ENCODE results near the gene FADS6. TPM values are rescaled to one million over a fixed set of nuclear protein-coding genes. Genes with fewer than 3 reads are reported as not detected.

Gene FADS6
- total and polyA plus RNA-seq, 2 donors (not counting 3 experiments of a cell fraction or from before 2014, with no cell fraction given) = not detected

DNA sequence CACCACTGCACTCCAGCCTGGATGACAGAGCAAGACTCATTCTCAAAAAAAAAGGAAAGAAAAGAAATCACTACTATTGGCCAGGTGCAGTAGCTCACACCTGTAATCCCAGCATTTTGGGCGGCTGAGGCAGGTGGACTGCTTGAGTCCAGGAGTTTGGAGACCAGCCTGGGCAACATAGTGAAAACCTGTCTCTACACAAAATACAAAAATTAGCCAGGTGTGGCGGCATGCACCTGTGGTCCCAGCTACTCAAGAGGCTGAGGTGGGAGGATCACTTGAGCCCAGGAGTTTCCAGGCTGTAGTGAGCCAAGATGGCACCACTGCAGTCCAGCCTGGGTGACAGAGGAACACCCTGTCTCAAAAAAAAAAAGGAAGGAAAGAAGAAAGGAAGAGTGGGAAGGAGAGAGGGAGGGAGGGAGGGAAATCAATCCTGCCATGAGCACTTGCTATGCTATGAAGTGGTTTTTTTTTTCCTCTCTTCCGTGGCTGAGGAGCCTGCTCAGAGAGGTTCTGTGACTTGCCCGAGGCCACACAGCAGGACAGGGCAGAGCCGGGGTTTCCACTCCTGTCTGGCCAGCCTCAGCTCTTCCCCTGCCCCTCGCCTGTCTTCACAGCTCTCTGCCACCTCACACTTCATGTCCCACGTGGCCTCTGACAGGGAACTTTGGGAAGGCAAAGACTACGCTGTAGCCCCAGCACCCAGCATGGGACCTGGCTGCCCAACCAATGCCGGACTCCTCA, 44.6 kb downstream of the FADS6 start:
- Histone ChIP-seq H4K20me1 (replicated peaks; ENCODE audit: control insufficient read depth, extremely low read depth, insufficient read depth, low read length) (no peaks in the 10 kb centered on the region), H3K79me2 (ENCODE audit: control insufficient read depth, insufficient read depth, low read length) (no peaks in the 10 kb centered on the region), H3K4me3 (replicated peaks in 1 of 3; ENCODE audit: insufficient read depth in 1 of 3, low read depth in 1 of 3, low read length in 3 of 3) (no peak overlapping the region), H3K9ac (replicated peaks; ENCODE audit: extremely low read depth, insufficient read depth, low read length) (no peak overlapping the region), H3K9me3 (replicated peaks; ENCODE audit: control insufficient read depth, insufficient read depth, low read length) (no peaks in the 10 kb centered on the region), H3K9me1 (replicated peaks; ENCODE audit: control insufficient read depth, extremely low read depth, insufficient read depth, low read length) (no peaks in the 10 kb centered on the region), H3K27ac (ENCODE audit: insufficient read depth, low read depth, low read length) (no peak overlapping the region), H3K4me2 (ENCODE audit: insufficient read depth, low read length) (no peak overlapping the region), H3K27me3 (ENCODE audit: control insufficient read depth in 2 of 2, insufficient read depth in 2 of 2, low read length in 2 of 2) (peaks cover 20 to 23% of the 10 kb centered on the region in 2 experiments), H3K36me3 (ENCODE audit: control insufficient read depth in 2 of 2, extremely low read depth in 1 of 2, insufficient read depth in 2 of 2, low read length in 2 of 2) (no peaks in the 10 kb centered on the region), H3K4me1 (ENCODE audit: control insufficient read depth, extremely low read depth, insufficient read depth, low read length) (no peaks in the 10 kb centered on the region), H2AFZ (ENCODE audit: low read depth, low read length) (no peak overlapping the region)
- DNase-seq (ENCODE audit: low read depth, low spot score) (no peak), FAIRE-seq (no peak)
- POLR2A ChIA-PET = no interaction called here
- CTCF ChIA-PET = interaction anchor here (1.6 to 11.7 kb wide), 2 partner anchors 12 to 57 kb away, joined by 4 to 227 read pairs; partner anchors contain the start of gene GRIN2C
- intact Hi-C loops (cut with micrococcal nuclease) (no loop called here), dilution Hi-C loops (cut with MboI; ENCODE audit: extremely low pct_ligation_motif_present, low sequenced_read_pairs) (no loop called here)
- no peak for TF ChIP-seq POLR2AphosphoS5 (IDR thresholded peaks at IDR 0.05; ENCODE audit: insufficient read depth, low read depth, low read length)
- TF ChIP-seq, protein P1, sequence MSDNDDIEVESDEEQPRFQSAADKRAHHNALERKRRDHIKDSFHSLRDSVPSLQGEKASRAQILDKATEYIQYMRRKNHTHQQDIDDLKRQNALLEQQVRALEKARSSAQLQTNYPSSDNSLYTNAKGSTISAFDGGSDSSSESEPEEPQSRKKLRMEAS (IDR thresholded peaks at IDR 0.05; ENCODE audit: insufficient read depth, insufficient read length) = no peak
- no peak for TF ChIP-seq FOS (IDR thresholded peaks at IDR 0.05; ENCODE audit: borderline replicate concordance, insufficient read depth, low read length)
- TF ChIP-seq JUN (IDR thresholded peaks at IDR 0.05; ENCODE audit: borderline replicate concordance, insufficient read depth, insufficient read length, low read depth) = no peak
- TF ChIP-seq, protein P2, sequence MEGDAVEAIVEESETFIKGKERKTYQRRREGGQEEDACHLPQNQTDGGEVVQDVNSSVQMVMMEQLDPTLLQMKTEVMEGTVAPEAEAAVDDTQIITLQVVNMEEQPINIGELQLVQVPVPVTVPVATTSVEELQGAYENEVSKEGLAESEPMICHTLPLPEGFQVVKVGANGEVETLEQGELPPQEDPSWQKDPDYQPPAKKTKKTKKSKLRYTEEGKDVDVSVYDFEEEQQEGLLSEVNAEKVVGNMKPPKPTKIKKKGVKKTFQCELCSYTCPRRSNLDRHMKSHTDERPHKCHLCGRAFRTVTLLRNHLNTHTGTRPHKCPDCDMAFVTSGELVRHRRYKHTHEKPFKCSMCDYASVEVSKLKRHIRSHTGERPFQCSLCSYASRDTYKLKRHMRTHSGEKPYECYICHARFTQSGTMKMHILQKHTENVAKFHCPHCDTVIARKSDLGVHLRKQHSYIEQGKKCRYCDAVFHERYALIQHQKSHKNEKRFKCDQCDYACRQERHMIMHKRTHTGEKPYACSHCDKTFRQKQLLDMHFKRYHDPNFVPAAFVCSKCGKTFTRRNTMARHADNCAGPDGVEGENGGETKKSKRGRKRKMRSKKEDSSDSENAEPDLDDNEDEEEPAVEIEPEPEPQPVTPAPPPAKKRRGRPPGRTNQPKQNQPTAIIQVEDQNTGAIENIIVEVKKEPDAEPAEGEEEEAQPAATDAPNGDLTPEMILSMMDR (IDR thresholded peaks at IDR 0.05; ENCODE audit: extremely low read depth in 1 of 2, insufficient read depth in 1 of 2, low read depth in 1 of 2, low read length in 2 of 2) = no peak
- TF ChIP-seq MYC (IDR thresholded peaks at IDR 0.05; ENCODE audit: low read depth, low read length) = no peak
- TF ChIP-seq GATA2 (IDR thresholded peaks at IDR 0.05; ENCODE audit: insufficient read depth, insufficient read length, low read depth, low read length) = no peak
- TF ChIP-seq EZH2 (IDR thresholded peaks at IDR 0.05; ENCODE audit: borderline replicate concordance, low read depth, low read length, severe bottlenecking) = no peak
- TF ChIP-seq POLR2A (IDR thresholded peaks at IDR 0.05; ENCODE audit: low read depth, low read length) = no peak
- BruUV-seq (replicated peaks) = no TSS peak

Measured in endothelial cell of umbilical vein (primary cell).